ENCODE results near the gene SPINT2.
"Not testable (repeated sequence)": the region's sequence is repeated elsewhere in the genome, so short reads cannot be mapped to it uniquely, and the experiment has no call there.

Gene SPINT2, protein sequence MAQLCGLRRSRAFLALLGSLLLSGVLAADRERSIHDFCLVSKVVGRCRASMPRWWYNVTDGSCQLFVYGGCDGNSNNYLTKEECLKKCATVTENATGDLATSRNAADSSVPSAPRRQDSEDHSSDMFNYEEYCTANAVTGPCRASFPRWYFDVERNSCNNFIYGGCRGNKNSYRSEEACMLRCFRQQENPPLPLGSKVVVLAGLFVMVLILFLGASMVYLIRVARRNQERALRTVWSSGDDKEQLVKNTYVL

GRCh38 chr19:38264486-38265212 is at the start of gene SPINT2:
Gene SPINT2 (plus strand): TSS chr19:38264573. CDS start chr19:38264893, 320 bp downstream.
- no peak for DNase-seq

- no peak for DNase-seq
These were observed 47.4 kb upstream of the SPINT2 start for GRCh38 chr19:38216785-38217641.

- DNase-seq: no peak
These were observed 46.2 kb upstream of the SPINT2 start for GRCh38 chr19:38218204-38218603.

DNA sequence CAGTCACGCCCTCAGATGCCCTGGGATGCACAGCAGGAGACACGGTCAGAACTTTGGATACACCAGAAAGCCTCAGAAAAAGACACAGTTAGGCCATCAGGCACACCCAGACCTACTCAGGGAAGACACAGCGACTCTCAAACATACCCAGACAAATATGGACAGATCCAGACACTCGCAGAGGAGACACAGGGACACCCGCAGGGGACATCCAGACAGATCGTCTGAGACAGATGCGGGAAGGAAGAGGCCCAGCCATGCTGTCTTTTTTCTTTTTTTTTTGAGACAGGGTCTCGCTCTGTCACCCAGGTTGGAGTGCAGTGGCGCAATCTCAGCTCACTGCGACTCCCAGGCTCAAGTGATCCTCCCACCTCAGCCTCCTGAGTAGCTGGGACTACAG is 45.2 kb upstream of the SPINT2 start:
- DNase-seq: no peak

DNA sequence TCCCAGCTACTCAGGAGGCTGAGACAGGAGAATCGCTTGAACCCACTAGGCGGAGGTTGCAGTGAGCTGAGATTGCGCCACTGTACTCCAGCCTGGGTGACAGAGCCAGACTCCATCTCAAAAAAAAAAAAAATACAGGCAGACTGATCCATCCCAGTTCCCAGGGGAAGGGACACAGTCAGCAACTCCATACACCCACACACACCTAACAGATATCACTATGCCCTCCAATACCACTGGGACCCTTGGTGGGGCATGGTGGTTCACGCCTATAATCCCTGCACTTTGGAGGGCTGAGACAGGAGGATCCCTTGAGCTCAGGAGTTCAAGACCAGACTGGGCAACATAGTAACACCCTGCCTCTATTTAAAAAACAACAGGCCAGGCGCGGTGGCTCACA is 43.0 kb upstream of the SPINT2 start:
- no peak for DNase-seq

DNA sequence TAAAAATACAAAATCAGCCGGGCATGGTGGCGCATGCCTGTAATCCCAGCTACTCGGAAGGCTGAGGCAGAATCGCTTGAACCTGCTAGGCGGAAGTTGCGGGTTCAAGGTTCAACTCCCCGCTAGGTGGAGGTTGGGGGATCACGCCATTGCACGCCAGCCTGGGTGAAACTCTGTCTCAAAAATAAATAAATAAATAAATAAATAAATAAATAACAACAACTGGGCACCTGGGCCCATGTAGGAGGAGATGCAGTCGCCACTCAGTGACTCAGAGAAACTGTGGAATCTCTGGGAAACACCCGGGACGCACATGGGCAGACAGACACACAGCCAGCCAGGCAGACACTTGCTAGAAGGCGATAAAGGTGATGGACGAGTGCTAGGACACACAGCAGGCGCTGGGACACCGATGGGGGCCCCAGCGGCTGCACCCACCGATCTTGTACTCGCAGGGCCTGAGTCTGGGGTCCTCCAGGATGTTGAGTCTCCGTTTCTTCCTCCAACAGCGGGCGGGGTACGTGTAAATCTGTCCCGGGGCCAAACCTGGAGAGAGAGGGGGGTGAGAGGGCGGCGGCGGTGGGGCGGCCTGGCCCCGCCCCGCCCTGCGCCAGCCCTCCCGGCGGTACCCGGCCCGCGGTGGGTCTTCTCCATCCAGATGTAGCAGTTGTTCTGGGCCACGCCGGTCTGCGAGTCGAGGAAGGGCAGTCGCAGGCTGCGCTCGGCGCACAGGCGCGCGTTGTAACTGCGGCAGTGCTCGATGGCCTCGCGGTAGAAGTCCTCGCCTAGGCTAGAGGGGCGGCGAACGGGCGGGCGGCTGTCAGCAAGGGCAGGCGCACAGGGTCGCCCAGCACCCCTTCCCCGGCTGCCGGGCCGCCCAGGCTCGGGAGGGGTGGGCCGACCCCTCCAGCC is 42.2 kb upstream of the SPINT2 start:
- DNase-seq: no peak

- DNase-seq: no peak
These were observed 41.3 kb upstream of the SPINT2 start for GRCh38 chr19:38223119-38223523.

- no peak for DNase-seq
These were observed 40.8 kb upstream of the SPINT2 start for GRCh38 chr19:38223617-38224013.

- DNase-seq: no peak
These were observed 40.1 kb upstream of the SPINT2 start, which contains the start of gene DPF1 for GRCh38 chr19:38224014-38224862. Gene DPF1 (minus strand): TSS chr19:38224222. CDS start chr19:38224142, 80 bp downstream.

DNA sequence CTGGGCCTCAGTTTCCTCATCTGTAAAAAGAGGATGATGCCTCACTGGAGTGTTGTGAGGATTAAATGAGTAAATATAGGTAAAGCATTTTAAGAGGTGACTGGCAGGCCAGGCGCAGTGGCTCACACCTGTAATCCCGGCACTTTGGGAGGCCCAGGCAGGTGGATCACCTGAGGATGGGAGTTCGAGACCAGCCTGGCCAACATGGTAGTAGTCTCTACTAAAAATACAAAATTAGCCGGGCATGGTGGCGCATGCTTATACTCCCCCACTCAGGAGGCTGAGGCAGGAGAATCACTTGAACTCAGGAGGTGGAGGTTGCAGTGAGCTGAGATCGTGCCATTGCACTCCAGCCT is 39.5 kb upstream of the SPINT2 start:
- DNase-seq: not testable (repeated sequence)

GRCh38 chr19:38227287-38228004 is 36.9 kb upstream of the SPINT2 start:
- no peak for DNase-seq

- no peak for DNase-seq
These were observed 36.4 kb upstream of the SPINT2 start for GRCh38 chr19:38228005-38228377.

DNA sequence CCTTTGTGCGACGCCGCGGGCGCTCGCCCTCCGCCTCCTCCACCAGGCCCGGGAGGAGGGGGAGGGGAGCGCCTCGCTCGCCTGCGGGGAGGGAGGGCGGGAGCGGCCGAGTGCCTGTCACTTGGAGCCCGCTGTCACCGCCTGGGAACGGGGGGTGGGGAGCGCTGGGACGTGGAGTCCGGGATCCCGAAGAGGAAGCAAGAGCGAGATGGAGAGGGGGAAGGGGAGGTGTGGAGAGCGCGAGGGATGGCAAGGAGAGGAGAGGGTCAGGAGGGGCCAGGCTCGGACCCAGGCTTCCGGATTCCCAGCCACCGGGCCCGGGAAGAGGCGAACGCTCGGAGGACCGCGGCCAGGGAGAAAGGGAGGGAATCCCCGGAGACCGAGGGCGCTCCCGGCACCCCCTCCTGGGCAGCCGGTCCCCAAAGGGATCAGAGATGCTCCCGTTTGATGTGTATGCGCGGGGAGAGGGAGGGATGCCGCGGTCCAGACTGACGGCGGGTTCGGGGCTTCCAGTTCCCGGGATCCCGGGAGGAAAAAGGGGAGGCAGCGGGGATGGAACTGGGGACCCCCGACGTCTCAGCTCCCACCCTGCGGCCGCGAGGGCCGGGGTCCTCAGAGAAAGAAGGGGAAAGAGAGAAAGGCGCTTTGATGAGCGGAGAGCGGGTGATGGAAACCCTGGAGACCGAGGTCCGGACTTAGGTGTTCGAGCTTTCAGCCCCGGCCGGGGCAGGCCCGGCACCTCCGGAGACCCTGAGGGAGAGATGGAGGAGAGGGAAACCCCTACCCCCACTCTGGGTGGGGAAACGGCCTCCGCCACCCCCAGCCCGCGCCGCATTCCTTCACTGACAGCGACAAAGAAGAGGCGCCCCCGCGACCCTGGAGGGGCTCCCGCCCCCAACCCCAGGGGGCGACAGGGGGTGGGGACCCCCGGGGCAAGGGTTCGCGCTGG is 35.6 kb upstream of the SPINT2 start:
- DNase-seq: no peak

DNA sequence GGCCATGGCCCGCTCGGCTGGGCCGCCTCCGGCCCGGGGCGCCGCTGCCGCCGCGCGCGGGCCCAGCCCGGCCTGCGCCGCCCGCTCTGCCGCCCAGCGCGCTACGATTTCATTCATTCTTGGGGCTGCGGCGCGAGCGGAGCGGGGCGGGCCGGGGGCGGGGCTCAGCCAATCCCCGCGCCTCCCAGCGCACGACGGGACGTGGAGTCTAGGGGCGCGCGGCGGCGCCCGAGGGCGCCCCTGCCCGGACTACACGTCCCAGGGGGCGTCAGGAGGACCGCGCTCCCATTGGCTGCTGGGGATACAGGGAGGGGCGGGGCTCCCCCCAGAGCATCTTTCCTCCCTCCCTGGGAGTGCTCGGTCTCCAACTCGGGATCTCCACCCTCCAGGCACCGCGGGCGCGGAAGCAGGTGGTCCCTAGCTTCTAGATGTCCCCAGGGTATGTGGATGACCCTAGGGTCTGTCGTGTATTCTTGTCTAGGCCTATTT is 34.7 kb upstream of the SPINT2 start:
- no peak for DNase-seq

DNA sequence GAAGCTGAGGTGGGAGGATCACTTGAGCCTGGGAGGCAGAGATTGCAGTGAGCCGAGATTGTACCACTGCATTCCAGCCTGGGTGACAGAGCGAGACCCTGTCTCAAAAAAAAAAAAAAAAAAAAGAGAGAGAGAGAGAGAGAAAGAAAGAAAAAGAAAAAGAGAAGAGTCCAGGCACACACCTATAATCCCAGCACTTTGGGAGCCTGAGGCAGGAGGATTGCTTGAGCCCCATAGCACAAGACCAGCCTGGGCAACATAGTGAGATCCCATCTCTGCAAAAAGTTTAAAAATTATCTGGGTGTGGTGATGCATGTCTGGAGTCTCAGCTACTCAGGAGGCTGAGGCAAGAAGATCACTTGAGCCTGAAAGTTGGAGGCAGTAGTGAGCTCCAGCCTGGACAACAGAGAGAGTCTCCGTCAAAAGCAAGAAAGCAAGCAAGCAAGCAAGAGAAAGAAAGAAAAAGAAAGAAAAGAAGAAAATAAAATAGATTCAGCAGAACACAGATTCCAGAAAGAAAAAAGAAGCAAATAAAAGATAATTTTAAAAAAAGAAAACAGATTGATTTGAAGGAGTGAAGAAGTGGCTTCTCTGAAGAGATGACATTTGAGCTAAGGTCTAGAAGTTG is 33.8 kb upstream of the SPINT2 start:
- DNase-seq: not testable (repeated sequence)

DNA sequence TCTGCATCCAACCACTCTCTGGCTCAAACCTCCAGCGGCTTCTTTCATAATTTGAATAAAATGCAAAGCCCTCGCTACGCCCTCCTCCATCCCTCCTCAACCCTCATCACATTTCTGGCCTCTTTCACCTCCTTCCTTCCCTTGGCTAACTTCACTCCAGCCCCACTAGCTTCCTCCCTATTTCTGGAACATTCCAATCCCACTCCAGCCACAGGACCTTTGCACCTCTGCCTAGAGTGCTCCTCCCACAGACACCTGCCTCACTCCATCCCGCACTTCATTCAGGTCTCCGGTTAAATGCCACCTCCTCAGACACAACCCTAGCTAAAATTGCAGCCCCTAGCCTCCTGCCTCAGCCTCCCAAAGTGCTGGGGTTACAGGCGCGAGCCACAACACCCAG is 32.5 kb upstream of the SPINT2 start:
- no peak for DNase-seq

DNA sequence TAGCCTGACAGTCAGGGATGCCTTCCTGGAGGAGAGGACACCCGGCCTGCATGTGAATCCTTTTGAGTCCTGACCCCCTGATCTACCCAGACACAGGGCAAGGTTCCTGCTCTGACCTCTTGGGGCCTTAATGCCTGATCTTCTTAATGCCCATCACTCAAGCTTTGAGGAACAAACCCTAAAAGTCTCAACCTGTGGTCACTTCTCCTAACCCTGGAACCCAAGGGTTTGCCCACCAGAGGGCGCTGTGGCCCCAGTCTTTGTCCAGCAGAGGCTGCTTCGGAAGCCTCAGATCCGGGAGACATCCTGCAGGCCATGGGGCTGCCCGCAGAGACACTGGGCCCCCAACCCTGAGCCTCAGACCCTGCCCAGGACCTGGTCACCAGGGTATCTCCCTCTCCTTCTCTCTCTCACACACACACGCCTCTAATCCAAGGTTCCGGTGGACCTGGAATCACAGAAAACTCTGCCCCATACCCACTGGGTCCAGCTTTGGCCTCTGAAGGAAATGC is 30.6 kb upstream of the SPINT2 start:
- DNase-seq: no peak

DNA sequence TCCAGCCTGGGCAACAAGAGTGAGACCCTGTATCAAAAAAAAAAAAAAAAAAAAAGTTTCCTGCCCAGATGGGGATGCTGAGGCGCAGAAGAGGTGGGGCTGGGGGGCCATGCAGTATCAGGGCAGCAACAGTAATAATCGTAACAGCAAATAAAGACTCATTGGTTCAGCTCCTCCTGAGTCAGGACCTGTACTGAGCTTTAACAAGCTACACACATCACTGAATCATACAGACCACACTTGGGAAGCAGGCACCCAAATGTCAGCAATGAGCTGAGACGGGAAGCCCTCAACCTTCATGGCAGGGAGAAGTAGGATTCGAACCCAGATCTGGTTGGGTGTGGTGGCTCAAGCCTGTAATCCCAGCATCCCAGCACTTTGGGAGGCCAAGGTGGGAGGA is 29.8 kb upstream of the SPINT2 start:
- DNase-seq: no peak

DNA sequence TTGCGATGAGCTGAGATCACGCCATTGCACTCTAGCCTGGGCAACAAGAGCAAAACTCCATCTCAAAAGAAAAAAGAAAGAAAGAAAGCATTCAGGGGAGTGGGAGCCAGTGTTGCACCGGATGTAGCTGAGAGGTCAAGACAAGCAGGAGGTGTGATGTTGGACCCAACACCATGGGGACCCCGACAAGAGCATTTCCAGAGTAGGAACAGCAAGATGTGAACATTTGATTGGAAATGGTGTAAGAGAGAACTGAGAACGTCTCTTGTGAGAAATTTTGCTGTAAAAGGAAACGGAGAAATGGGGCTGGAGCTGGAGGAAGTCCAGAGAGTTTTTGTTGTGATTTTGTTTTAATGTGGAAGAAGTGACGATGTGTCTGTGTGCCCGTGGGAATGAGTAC is 24.6 kb upstream of the SPINT2 start:
- DNase-seq: no peak
